GM20000 (cell line): ENCODE measurements around the gene OSER1.

Source experiments
- DNase-seq: peaks from one replicate; pipeline ENCODE4 v3.0.0; 2012; ENCODE audit warnings: low spot score
- CTCF ChIP-seq: IDR thresholded peaks from 2 replicates; pipeline ENCODE4 v1.5.1; 2012; ENCODE audit warnings: mild to moderate bottlenecking, control low read depth; ENCODE audit errors: extremely low read depth, missing control alignments

Gene OSER1

GRCh38 chr20:44151621-44152416 lies 58.8 kb downstream of the OSER1 start:
- no peak for DNase-seq
- TF ChIP-seq CTCF = no peak

GRCh38 chr20:44146272-44146671 lies 64.3 kb downstream of the OSER1 start:
- no peak for TF ChIP-seq CTCF
- no peak for DNase-seq
